Measurements from ENCODE around the gene KBTBD4. TPM values are rescaled to one million over a fixed set of nuclear protein-coding genes. Genes with fewer than 3 reads are reported as not detected.

KBTBD4 gene
- total and polyA plus RNA-seq, 2 donors (not counting 1 experiment from before 2014, with no cell fraction given), result 8.6 to 20.3 TPM

GRCh38 chr11:47583844-47584243 is 5.1 kb upstream of the KBTBD4 start:
- no peaks in the 10 kb centered on the region for H3K9me3 ChIP-seq (ENCODE audit: control extremely low read depth in 1 of 3, control insufficient read depth in 2 of 3, insufficient read depth in 1 of 3, low read length in 2 of 3)
- ATAC-seq (ENCODE audit: low read depth), result no peak
- no peak overlapping the region for H3K27ac Mint-ChIP-seq
- no peak overlapping the region for H3K27ac ChIP-seq (ENCODE audit: low read length in 2 of 2)
- H3K27me3 ChIP-seq (replicated peaks in 1 of 4; ENCODE audit: control extremely low read depth in 1 of 4, control insufficient read depth in 3 of 4, insufficient read depth in 4 of 4, low read length in 3 of 4), result no peaks in the 10 kb centered on the region
- no peaks in the 10 kb centered on the region for H4K20me1 ChIP-seq (ENCODE audit: control insufficient read depth, insufficient read depth, low read length, poor library complexity, severe bottlenecking)
- no peak overlapping the region for H3K9ac ChIP-seq (ENCODE audit: low read length)
- TF ChIP-seq EZH2 (IDR thresholded peaks at IDR 0.05; ENCODE audit: borderline replicate concordance, insufficient read depth, low read depth, low read length, poor library complexity, severe bottlenecking), result no peak
- no peak for TF ChIP-seq CTCF (IDR thresholded peaks at IDR 0.05)
- ChIA-PET POLR2A (interaction anchor here (0.7 kb wide), 1 partner anchor 407 kb away, joined by 6 read pairs; no protein-coding TSS in a partner anchor), CTCF (no interaction called here)
- H3K79me2 ChIP-seq (ENCODE audit: control insufficient read depth, insufficient read depth, low read length), result peaks cover 19% of the 10 kb centered on the region
- intact Hi-C loops (cut with micrococcal nuclease), result no loop called here
- H3K4me1 ChIP-seq (ENCODE audit: control insufficient read depth in 2 of 2, insufficient read depth in 2 of 2, low read length in 2 of 2), result peaks cover 12% of the 10 kb centered on the region in 2 donors
- no peaks in the 10 kb centered on the region for H3K9me3 Mint-ChIP-seq (ENCODE audit: insufficient read depth)
- no peak overlapping the region for H2AFZ ChIP-seq (ENCODE audit: insufficient read depth, low read depth, low read length, poor library complexity, severe bottlenecking)
- WGBS (ENCODE audit: insufficient coverage), result 96% methylated on average over 3 of the region's 5 CpGs
- H3K36me3 ChIP-seq (replicated peaks in 1 of 2; ENCODE audit: control extremely low read depth in 1 of 2, control insufficient read depth in 1 of 2, extremely low read depth in 1 of 2, insufficient read depth in 2 of 2, low read length in 1 of 2), result peaks cover 0 to 48% of the 10 kb centered on the region in 2 experiments
- no peak overlapping the region for H3K4me3 ChIP-seq (ENCODE audit: control extremely low read depth in 1 of 5, extremely low read depth in 1 of 5, insufficient read depth in 1 of 5, low read depth in 2 of 5, low read length in 4 of 5)
- H3K4me1 Mint-ChIP-seq, result peaks cover 16% of the 10 kb centered on the region
- H3K27me3 Mint-ChIP-seq, result no peaks in the 10 kb centered on the region
- no peak for DNase-seq
- H3K4me3 Mint-ChIP-seq, result no peak overlapping the region
- H3K4me2 ChIP-seq (replicated peaks; ENCODE audit: low read depth, low read length, poor library complexity, severe bottlenecking), result no peak overlapping the region

GRCh38 chr11:47577460-47578041 is 1.2 kb downstream of the KBTBD4 start:
- Histone ChIP-seq H3K4me3 (ENCODE audit: control extremely low read depth in 1 of 5, extremely low read depth in 1 of 5, insufficient read depth in 1 of 5, low read depth in 2 of 5, low read length in 4 of 5) (peak overlapping the region in 2 of 5 experiments; percentile 87 to 91), H3K4me1 (ENCODE audit: control insufficient read depth in 2 of 2, insufficient read depth in 2 of 2, low read length in 2 of 2) (peaks cover 25 to 26% of the 10 kb centered on the region in 2 donors), H3K27ac (ENCODE audit: low read length in 2 of 2) (no peak overlapping the region), H2AFZ (ENCODE audit: insufficient read depth, low read depth, low read length, poor library complexity, severe bottlenecking) (peak overlapping the region; percentile 90), H3K79me2 (ENCODE audit: control insufficient read depth, insufficient read depth, low read length) (peaks cover 62% of the 10 kb centered on the region), H3K4me2 (replicated peaks; ENCODE audit: low read depth, low read length, poor library complexity, severe bottlenecking) (peak overlapping the region; percentile 85), H3K9me3 (ENCODE audit: control extremely low read depth in 1 of 3, control insufficient read depth in 2 of 3, insufficient read depth in 1 of 3, low read length in 2 of 3) (no peaks in the 10 kb centered on the region), H3K36me3 (replicated peaks in 1 of 2; ENCODE audit: control extremely low read depth in 1 of 2, control insufficient read depth in 1 of 2, extremely low read depth in 1 of 2, insufficient read depth in 2 of 2, low read length in 1 of 2) (peaks cover 0 to 52% of the 10 kb centered on the region in 2 experiments), H4K20me1 (ENCODE audit: control insufficient read depth, insufficient read depth, low read length, poor library complexity, severe bottlenecking) (peaks cover 9% of the 10 kb centered on the region), H3K27me3 (replicated peaks in 1 of 4; ENCODE audit: control extremely low read depth in 1 of 4, control insufficient read depth in 3 of 4, insufficient read depth in 4 of 4, low read length in 3 of 4) (no peaks in the 10 kb centered on the region), H3K9ac (ENCODE audit: low read length) (peak overlapping the region; percentile 81)
- peak overlapping the region; percentile 96 for H3K4me3 Mint-ChIP-seq
- intact Hi-C loops (cut with micrococcal nuclease), result loop anchor here (1.0 to 5.0 kb wide), 4 partner anchors 13 to 310 kb away; partner anchors contain the start of genes FNBP4, MTCH2 and PTPMT1
- H3K27me3 Mint-ChIP-seq, result no peaks in the 10 kb centered on the region
- peak overlapping the region; percentile 41 for H3K27ac Mint-ChIP-seq
- no peak for DNase-seq
- 92% methylated on average over 13 of the region's 13 CpGs for WGBS (ENCODE audit: insufficient coverage)
- H3K9me3 Mint-ChIP-seq (ENCODE audit: insufficient read depth), result no peaks in the 10 kb centered on the region
- no peak for TF ChIP-seq EZH2 (IDR thresholded peaks at IDR 0.05; ENCODE audit: borderline replicate concordance, insufficient read depth, low read depth, low read length, poor library complexity, severe bottlenecking)
- TF ChIP-seq CTCF (IDR thresholded peaks at IDR 0.05), result no peak
- H3K4me1 Mint-ChIP-seq, result peaks cover 36% of the 10 kb centered on the region
- no peak for ATAC-seq (ENCODE audit: low read depth)
- ChIA-PET CTCF (interaction anchor here (0.5 to 2.2 kb wide), 4 partner anchors 12 to 287 kb away, joined by 3 to 7 read pairs (median 4); partner anchors contain the start of genes AGBL2 and PTPMT1), POLR2A (interaction anchor here (1.9 kb wide), 1 partner anchor 18 kb away, joined by 6 read pairs; no protein-coding TSS in a partner anchor)

Measured in B cell (primary cell).